HepG2 (cell line): ENCODE data around the gene MRPL50. TPM values are rescaled to one million over a fixed set of nuclear protein-coding genes. Genes with fewer than 3 reads are reported as not detected.
A peak's percentile ranks its signal among the peaks of the same experiment; 100 is the strongest.

Experiments used
- CAMTA2 ChIP-seq: sonication (generic); formaldehyde crosslinking; IDR thresholded peaks from 2 replicates; pipeline ENCODE4 v1.4.0; 2020; ENCODE audit warnings: mild to moderate bottlenecking, missing genetic modification reagents, borderline replicate concordance
- GATAD2A ChIP-seq: IDR thresholded peaks from 2 replicates; pipeline ENCODE4 v1.6.1; 2016
- IRF9 ChIP-seq: sonication (generic); formaldehyde crosslinking; IDR thresholded peaks from 2 replicates; pipeline ENCODE4 v1.8.0; 2022; ENCODE audit warnings: missing genetic modification reagents, mild to moderate bottlenecking, borderline replicate concordance
- JARID2 ChIP-seq: sonication (generic); formaldehyde crosslinking; IDR thresholded peaks from 2 replicates; pipeline ENCODE4 v1.8.1; 2023; ENCODE audit warnings: missing genetic modification reagents, inconsistent platforms; ENCODE audit not compliant: insufficient replicate concordance
- JUNB ChIP-seq: sonication (generic); formaldehyde crosslinking; IDR thresholded peaks from 2 replicates; pipeline ENCODE4 v1.8.0; 2022; ENCODE audit warnings: missing genetic modification reagents, mild to moderate bottlenecking, borderline replicate concordance
- MNT ChIP-seq: fragments of 450-650 bp; IDR thresholded peaks from 2 replicates; pipeline ENCODE4 v1.6.1; 2016
- RFXANK ChIP-seq: IDR thresholded peaks from 2 replicates; pipeline ENCODE4 v1.6.1; 2016
- RXRA ChIP-seq: sonication (generic); formaldehyde crosslinking; IDR thresholded peaks from 2 replicates; pipeline ENCODE4 v1.5.1; 2020; ENCODE audit warnings: missing genetic modification reagents
- SOX6 ChIP-seq, 2 experiments: fragments of 450-650 bp in 1 of 2; sonication (generic) in 1 of 2; formaldehyde crosslinking in 1 of 2; IDR thresholded peaks; 2 replicates each; pipeline versions ENCODE4 v1.4.0 to v1.6.1; 2017 to 2020; ENCODE audit warnings: antibody characterized with exemption in 1 of 2, mild to moderate bottlenecking in 1 of 2, missing genetic modification reagents in 1 of 2
- TRIM22 ChIP-seq: fragments of 450-650 bp; IDR thresholded peaks from 2 replicates; pipeline ENCODE4 v1.6.1; 2017
- ZBTB1 ChIP-seq: sonication (generic); formaldehyde crosslinking; IDR thresholded peaks from 2 replicates; pipeline ENCODE4 v1.4.0; 2020; ENCODE audit warnings: missing genetic modification reagents, borderline replicate concordance
- ZFP41 ChIP-seq: sonication (generic); formaldehyde crosslinking; IDR thresholded peaks from 2 replicates; pipeline ENCODE4 v1.4.0; 2020; ENCODE audit warnings: mild to moderate bottlenecking, missing genetic modification reagents, borderline replicate concordance
- ZNF253 ChIP-seq: sonication (generic); formaldehyde crosslinking; IDR thresholded peaks from 2 replicates; pipeline ENCODE4 v1.8.0; 2022; ENCODE audit warnings: mild to moderate bottlenecking, missing genetic modification reagents, borderline replicate concordance
- ZNF264 ChIP-seq: sonication (generic); formaldehyde crosslinking; IDR thresholded peaks from 2 replicates; pipeline ENCODE4 v1.4.0; 2020; ENCODE audit warnings: missing genetic modification reagents
- ZNF276 ChIP-seq: sonication (generic); formaldehyde crosslinking; IDR thresholded peaks from 2 replicates; pipeline ENCODE4 v1.4.0; 2020; ENCODE audit warnings: mild to moderate bottlenecking, low read depth, missing genetic modification reagents
- ZNF282 ChIP-seq: fragments of 450-650 bp; IDR thresholded peaks from 2 replicates; pipeline ENCODE4 v1.6.1; 2018; ENCODE audit not compliant: partially characterized antibody
- ZNF292 ChIP-seq: sonication (generic); formaldehyde crosslinking; IDR thresholded peaks from 2 replicates; pipeline ENCODE4 v1.8.1; 2022; ENCODE audit warnings: mild to moderate bottlenecking, low read depth, missing genetic modification reagents, borderline replicate concordance
- ZNF34 ChIP-seq: sonication (generic); formaldehyde crosslinking; IDR thresholded peaks from 2 replicates; pipeline ENCODE4 v1.4.0; 2020; ENCODE audit warnings: mild to moderate bottlenecking, missing genetic modification reagents, borderline replicate concordance
- ZNF383 ChIP-seq: sonication (generic); formaldehyde crosslinking; IDR thresholded peaks from 2 replicates; pipeline ENCODE4 v1.4.0; 2020; ENCODE audit warnings: missing genetic modification reagents, mild to moderate bottlenecking, borderline replicate concordance
- ZNF460 ChIP-seq: sonication (generic); formaldehyde crosslinking; IDR thresholded peaks from 2 replicates; pipeline ENCODE4 v1.5.1; 2020; ENCODE audit warnings: missing genetic modification reagents, mild to moderate bottlenecking, borderline replicate concordance
- ZNF513 ChIP-seq: sonication (generic); formaldehyde crosslinking; conservative IDR thresholded peaks from 2 replicates; pipeline ENCODE4 v1.5.0; 2020; ENCODE audit warnings: missing genetic modification reagents
- polyA plus RNA-seq, 8 experiments: library from polyadenylated mRNA; depleted of rRNA in 3 of 8; stranded (reverse) in 7 of 8; unstranded in 1 of 8; fragments of >200 nt; fragmentation: Illumina TruSeq in 4 of 8; extraction: Trizol in 4 of 8; gene quantifications; 2 replicates each; pipeline versions ENCODE4 v1.2.1 to v1.2.3, GENCODE V29; 2011 to 2016; ENCODE audit warnings: low read depth in 4 of 8, missing spikeins in 1 of 8, mixed read lengths in 1 of 8; ENCODE audit not compliant: insufficient read depth in 1 of 8
- total RNA-seq, 5 experiments: library from RNA; depleted of rRNA; stranded (reverse); fragments of >200 nt; fragmentation: Illumina TruSeq; extraction: Trizol; gene quantifications; 2 replicates each; pipeline ENCODE4 v1.2.3, GENCODE V29; 2016; ENCODE audit warnings: low read depth in 1 of 5

MRPL50 gene
- total and polyA plus RNA-seq, 2 of the 13 experiments (the other 11 are each of a cell fraction or from before 2014, with no cell fraction given), result 37.1 to 70.0 TPM

GRCh38 chr9:101440714-101441230 lies 42.4 kb upstream of the MRPL50 start (continued):
- no peak for TF ChIP-seq ZNF34
- no peak for TF ChIP-seq MNT
- no peak for TF ChIP-seq ZNF513
- 0 out of 2 replicates have a peak, but pooled peaks have one; percentile 41 for TF ChIP-seq ZNF264 (CRISPR knock-in tag)
- no peak for TF ChIP-seq ZBTB1 (CRISPR knock-in tag)
- no peak for TF ChIP-seq ZNF282
- TF ChIP-seq RFXANK, result no peak
- TF ChIP-seq JUNB (CRISPR knock-in tag), result no peak
- no peak for TF ChIP-seq ZNF460 (CRISPR knock-in tag)
- no peak for TF ChIP-seq JARID2 (CRISPR knock-in tag)
- TF ChIP-seq GATAD2A (CRISPR knock-in tag), result peak; percentile 50; the same call in 1 of the 2 replicates
- TF ChIP-seq ZNF253 (CRISPR knock-in tag), result no peak
- no peak for TF ChIP-seq ZNF383 (CRISPR knock-in tag)
- TF ChIP-seq SOX6 (IDR thresholded peaks at IDR 0.05), result no peak
- TF ChIP-seq SOX6 (CRISPR knock-in tag; IDR thresholded peaks at IDR 0.05), result peak; percentile 77
- TF ChIP-seq ZNF292, result 0 out of 2 replicates have a peak, but pooled peaks have one; percentile 35
- TF ChIP-seq IRF9 (CRISPR knock-in tag), result no peak
- TF ChIP-seq ZNF276, result no peak
- no peak for TF ChIP-seq RXRA (CRISPR knock-in tag)
- no peak for TF ChIP-seq CAMTA2 (CRISPR knock-in tag)
- no peak for TF ChIP-seq ZFP41 (CRISPR knock-in tag)
- no peak for TF ChIP-seq TRIM22
